OCI-LY1 (cell line): ENCODE results near the gene COL20A1.

Source experiments
- H2AFZ ChIP-seq: fragments of 200-600 bp; sonication (generic), shearing (Covaris generic); 2 replicates; pipeline ENCODE4 v1.6.0; 2014; ENCODE audit warnings: antibody characterized with exemption, mild to moderate bottlenecking, low read length
- H3F3A ChIP-seq: fragments of 200-600 bp; sonication (generic), shearing (Covaris generic); 2 replicates; pipeline ENCODE4 v1.6.0; 2014; ENCODE audit warnings: mild to moderate bottlenecking, antibody characterized with exemption, low read length, moderate library complexity; ENCODE audit not compliant: insufficient read depth
- H3K27ac ChIP-seq: fragments of 200-600 bp; sonication (generic); 2 replicates; pipeline ENCODE4 v1.5.1; 2014; ENCODE audit warnings: low read length, mixed run types, mild to moderate bottlenecking, low read depth; ENCODE audit not compliant: poor library complexity, severe bottlenecking
- H3K27me3 ChIP-seq: fragments of 200-600 bp; sonication (generic); 2 replicates; pipeline ENCODE4 v1.6.0; 2014; ENCODE audit warnings: antibody characterized with exemption, mild to moderate bottlenecking, low read length, moderate library complexity; ENCODE audit not compliant: insufficient read depth
- H3K36me3 ChIP-seq: fragments of 200-600 bp; sonication (generic); 2 replicates; pipeline ENCODE4 v1.6.1; 2014; ENCODE audit warnings: mild to moderate bottlenecking, antibody characterized with exemption, low read length, moderate library complexity, mixed read lengths; ENCODE audit not compliant: insufficient read depth
- H3K4me1 ChIP-seq: fragments of 200-600 bp; sonication (generic); 2 replicates; pipeline ENCODE4 v1.5.1; 2014; ENCODE audit warnings: mild to moderate bottlenecking, low read length, moderate library complexity; ENCODE audit not compliant: insufficient read depth, severe bottlenecking
- H3K4me2 ChIP-seq: fragments of 200-600 bp; sonication (generic), shearing (Covaris generic); 2 replicates; pipeline ENCODE4 v1.6.1; 2014; ENCODE audit warnings: low read length
- H3K4me3 ChIP-seq: fragments of 200-600 bp; sonication (generic); 2 replicates; pipeline ENCODE4 v1.5.1; 2014; ENCODE audit warnings: low read length, low read depth, mild to moderate bottlenecking, mixed read lengths; ENCODE audit not compliant: poor library complexity, severe bottlenecking
- H3K79me2 ChIP-seq: fragments of 200-600 bp; shearing (Covaris generic); 2 replicates; pipeline ENCODE4 v1.6.1; 2016; ENCODE audit warnings: mixed run types, low read length, mixed read lengths; ENCODE audit not compliant: insufficient read depth
- H3K9ac ChIP-seq: fragments of 200-600 bp; sonication (generic), shearing (Covaris generic); 2 replicates; pipeline ENCODE4 v1.6.1; 2014; ENCODE audit warnings: mild to moderate bottlenecking, low read length, mixed read lengths
- H3K9me2 ChIP-seq: fragments of 200-600 bp; sonication (generic), shearing (Covaris generic); 2 replicates; pipeline ENCODE4 v1.6.1; 2014; ENCODE audit warnings: low read depth, mild to moderate bottlenecking, low read length, mixed read lengths
- H3K9me3 ChIP-seq: fragments of 200-600 bp; shearing (Covaris generic); 2 replicates; pipeline ENCODE4 v1.6.1; 2014; ENCODE audit warnings: low read length, mixed read lengths
- H4K20me1 ChIP-seq: fragments of 200-600 bp; sonication (generic), shearing (Covaris generic); 2 replicates; pipeline ENCODE4 v1.6.0; 2016; ENCODE audit warnings: mild to moderate bottlenecking, low read length; ENCODE audit not compliant: insufficient read depth
- EZH2 ChIP-seq: fragments of 200-600 bp; sonication (generic), shearing (Covaris generic); IDR thresholded peaks from 2 replicates; pipeline ENCODE4 v1.8.0; 2017; ENCODE audit warnings: borderline replicate concordance, mixed run types, mild to moderate bottlenecking, antibody characterized with exemption, low read length, moderate library complexity, mixed read lengths
- TF ChIP-seq, protein P1 (sequence below): fragments of 200-600 bp; sonication (generic), shearing (Covaris generic); IDR thresholded peaks from 2 replicates; pipeline ENCODE4 v1.5.1; 2017; ENCODE audit warnings: mild to moderate bottlenecking, antibody characterized with exemption, low read length, moderate library complexity, mixed read lengths

Gene COL20A1

DNA sequence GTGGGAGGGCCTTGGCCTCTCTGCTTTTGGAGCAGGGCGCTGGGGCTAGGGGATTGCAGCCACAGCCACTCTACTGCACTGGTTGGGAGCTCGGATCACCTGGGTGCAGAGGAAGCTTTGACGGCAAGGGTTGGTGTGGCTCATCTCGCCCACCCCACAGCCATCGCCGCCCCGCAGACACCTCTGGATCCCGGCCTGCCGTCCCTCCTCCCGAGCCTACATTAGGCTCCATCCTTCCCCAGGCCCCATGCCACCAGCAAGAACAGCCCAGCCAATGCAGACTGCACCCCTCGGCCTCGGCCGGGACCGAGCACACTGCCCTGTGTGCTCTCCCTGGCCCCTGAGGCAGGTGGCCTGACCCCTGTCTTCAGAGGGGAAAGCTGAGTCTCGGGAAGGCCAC is 32.5 kb upstream of the COL20A1 start:
- Histone ChIP-seq H3K27ac (no peak overlapping the region), H3F3A (no peaks in the 10 kb centered on the region), H3K36me3 (no peaks in the 10 kb centered on the region), H3K9me2 (no peaks in the 10 kb centered on the region), H3K9ac (no peak overlapping the region), H3K27me3 (0 out of 2 replicates have a peak, but pooled peaks cover 4% of the 10 kb centered on the region), H3K4me2 (no peak overlapping the region), H4K20me1 (no peaks in the 10 kb centered on the region), H3K4me1 (no peaks in the 10 kb centered on the region), H3K79me2 (no peaks in the 10 kb centered on the region), H2AFZ (no peak overlapping the region), H3K4me3 (no peak overlapping the region), H3K9me3 (no peaks in the 10 kb centered on the region)
- TF ChIP-seq, protein P1, sequence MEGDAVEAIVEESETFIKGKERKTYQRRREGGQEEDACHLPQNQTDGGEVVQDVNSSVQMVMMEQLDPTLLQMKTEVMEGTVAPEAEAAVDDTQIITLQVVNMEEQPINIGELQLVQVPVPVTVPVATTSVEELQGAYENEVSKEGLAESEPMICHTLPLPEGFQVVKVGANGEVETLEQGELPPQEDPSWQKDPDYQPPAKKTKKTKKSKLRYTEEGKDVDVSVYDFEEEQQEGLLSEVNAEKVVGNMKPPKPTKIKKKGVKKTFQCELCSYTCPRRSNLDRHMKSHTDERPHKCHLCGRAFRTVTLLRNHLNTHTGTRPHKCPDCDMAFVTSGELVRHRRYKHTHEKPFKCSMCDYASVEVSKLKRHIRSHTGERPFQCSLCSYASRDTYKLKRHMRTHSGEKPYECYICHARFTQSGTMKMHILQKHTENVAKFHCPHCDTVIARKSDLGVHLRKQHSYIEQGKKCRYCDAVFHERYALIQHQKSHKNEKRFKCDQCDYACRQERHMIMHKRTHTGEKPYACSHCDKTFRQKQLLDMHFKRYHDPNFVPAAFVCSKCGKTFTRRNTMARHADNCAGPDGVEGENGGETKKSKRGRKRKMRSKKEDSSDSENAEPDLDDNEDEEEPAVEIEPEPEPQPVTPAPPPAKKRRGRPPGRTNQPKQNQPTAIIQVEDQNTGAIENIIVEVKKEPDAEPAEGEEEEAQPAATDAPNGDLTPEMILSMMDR = no peak
- TF ChIP-seq EZH2 = no peak

- Histone ChIP-seq H3K9ac (no peak overlapping the region), H3K27me3 (0 out of 2 replicates have a peak, but pooled peaks cover 4% of the 10 kb centered on the region), H3F3A (no peaks in the 10 kb centered on the region), H3K27ac (no peak overlapping the region), H4K20me1 (no peaks in the 10 kb centered on the region), H3K4me3 (no peak overlapping the region), H3K4me1 (no peaks in the 10 kb centered on the region), H3K79me2 (no peaks in the 10 kb centered on the region), H3K9me3 (no peaks in the 10 kb centered on the region), H3K36me3 (no peaks in the 10 kb centered on the region), H3K4me2 (no peak overlapping the region), H2AFZ (no peak overlapping the region), H3K9me2 (no peaks in the 10 kb centered on the region)
- TF ChIP-seq EZH2 = no peak
- TF ChIP-seq, protein P1 = no peak
These were observed 31.8 kb upstream of the COL20A1 start for GRCh38 chr20:63261060-63261794.

DNA sequence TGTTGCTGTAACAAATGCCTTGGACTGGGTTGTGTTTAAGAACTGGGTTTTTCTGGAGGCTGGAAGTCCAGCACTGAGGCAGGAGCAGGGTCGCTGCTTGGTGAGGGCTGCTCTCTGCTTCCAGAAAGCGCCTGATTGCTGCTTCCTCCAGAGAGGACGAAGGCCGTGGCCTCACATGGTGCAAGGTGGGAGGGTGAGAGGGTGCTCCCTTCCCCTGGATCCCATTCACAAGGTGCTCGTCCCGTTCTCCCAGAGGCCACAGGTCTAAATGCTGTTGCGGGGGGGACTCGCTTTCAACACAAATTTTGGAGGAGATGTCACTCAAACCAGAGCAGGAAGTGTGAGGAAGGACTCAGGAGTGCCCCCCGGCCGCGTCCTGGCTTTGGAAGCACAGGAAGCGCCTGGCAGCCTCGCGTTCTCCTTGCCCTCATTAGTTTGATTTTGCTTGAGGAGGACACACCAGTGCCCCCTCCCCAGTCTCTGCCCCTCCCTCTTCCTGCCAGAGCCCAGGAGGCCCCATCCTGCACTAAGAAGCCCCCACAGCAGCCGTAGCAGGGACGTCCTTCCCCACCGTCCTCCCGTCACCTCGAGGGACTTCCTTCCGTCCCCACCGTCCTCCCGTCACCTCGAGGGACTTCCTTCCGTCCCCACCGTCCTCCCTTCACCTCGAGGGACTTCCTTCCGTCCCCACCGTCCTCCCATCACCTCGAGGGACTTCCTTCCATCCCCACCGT is 31.0 kb upstream of the COL20A1 start:
- Histone ChIP-seq H3K27me3 (0 out of 2 replicates have a peak, but pooled peaks cover 4% of the 10 kb centered on the region), H3K9me3 (no peaks in the 10 kb centered on the region), H3K4me2 (no peak overlapping the region), H4K20me1 (no peaks in the 10 kb centered on the region), H3K4me3 (no peak overlapping the region), H3K36me3 (no peaks in the 10 kb centered on the region), H3K79me2 (no peaks in the 10 kb centered on the region), H3F3A (no peaks in the 10 kb centered on the region), H3K27ac (no peak overlapping the region), H2AFZ (no peak overlapping the region), H3K9ac (no peak overlapping the region), H3K9me2 (no peaks in the 10 kb centered on the region), H3K4me1 (no peaks in the 10 kb centered on the region)
- TF ChIP-seq, protein P1 = no peak
- no peak for TF ChIP-seq EZH2
